HG03442 (cell line): ENCODE measurements around the gene ZG16.
"Not testable (repeated sequence)": the region's sequence is repeated elsewhere in the genome, so short reads cannot be mapped to it uniquely, and the experiment has no call there.

ENCODE experiments used
- ATAC-seq: cut with Tn5 transposase; IDR thresholded peaks from one replicate; pipeline ENCODE4 v1.9.1; 2021; ENCODE audit warnings: mild to moderate bottlenecking, moderate library complexity; ENCODE audit not compliant: unreplicated experiment

Gene ZG16

GRCh38 chr16:29783094-29783953 is 5.3 kb downstream of the ZG16 start:
- ATAC-seq: not testable (repeated sequence)

- ATAC-seq: no peak
Observed at GRCh38 chr16:29784157-29784556, 6.1 kb downstream of the ZG16 start.

- no peak for ATAC-seq
Observed at GRCh38 chr16:29784901-29785500, 6.9 kb downstream of the ZG16 start.

- not testable (repeated sequence) for ATAC-seq
Observed at GRCh38 chr16:29787155-29787554, 9.1 kb downstream of the ZG16 start.

GRCh38 chr16:29789775-29790182 is 11.7 kb downstream of the ZG16 start:
- no peak for ATAC-seq

- peak; percentile 91 for ATAC-seq
Observed at GRCh38 chr16:29790183-29790948, 12.3 kb downstream of the ZG16 start, which contains the start of gene KIF22. Gene KIF22 (plus strand): TSS chr16:29790751. CDS start chr16:29790760, 9 bp downstream.

GRCh38 chr16:29790949-29791844 is 13.1 kb downstream of the ZG16 start:
- peak; percentile 17 for ATAC-seq

- ATAC-seq: no peak
Observed at GRCh38 chr16:29791845-29792807, 14.1 kb downstream of the ZG16 start.

GRCh38 chr16:29793153-29793552 is 15.1 kb downstream of the ZG16 start:
- not testable (repeated sequence) for ATAC-seq

- no peak for ATAC-seq
Observed at GRCh38 chr16:29794231-29794710, 16.2 kb downstream of the ZG16 start.

GRCh38 chr16:29802416-29802935 is 24.4 kb downstream of the ZG16 start:
- no peak for ATAC-seq

- no peak for ATAC-seq
Observed at GRCh38 chr16:29804020-29804419, 26.0 kb downstream of the ZG16 start.

- ATAC-seq: no peak
Observed at GRCh38 chr16:29804455-29805231, 26.6 kb downstream of the ZG16 start.

- ATAC-seq: peak; percentile 48
Observed at GRCh38 chr16:29805232-29806098, 27.4 kb downstream of the ZG16 start.

GRCh38 chr16:29806099-29806579 is 28.1 kb downstream of the ZG16 start, which contains the start of gene MAZ:
Gene MAZ (plus strand): TSS chr16:29806529. CDS start chr16:29806702, 173 bp downstream.
- no peak for ATAC-seq

- no peak for ATAC-seq
Observed at GRCh38 chr16:29806641-29807425, 28.8 kb downstream of the ZG16 start.
